HCT116 (cell line): ENCODE results near the gene CCDC28B. TPM values are rescaled to one million over a fixed set of nuclear protein-coding genes. Genes with fewer than 3 reads are reported as not detected.

Source experiments
- ATAC-seq: fragments of 200-7000 bp; cut with Tn5 transposase; 2 replicates; pipeline ENCODE4 v1.9.1; 2020; ENCODE audit warnings: mild to moderate bottlenecking, moderate library complexity
- BruUV-seq: library from RNA; stranded (reverse); fragments of 400-500 nt; replicated peaks from 2 replicates; lab custom pipeline; 2021; lab: Mats Ljungman, UMichigan
- CTCF ChIA-PET: fragments of 300-600 bp; sonication (Branson Sonifier 250); formaldehyde crosslinking; loops from one replicate; lab custom pipeline; 2021; ENCODE audit warnings: antibody characterized with exemption; lab: Charles Lee
- POLR2A ChIA-PET: fragments of 300-600, 350-600 bp; sonication (Branson Sonifier 250); formaldehyde crosslinking; loops from one replicate; lab custom pipeline; 2021; ENCODE audit warnings: antibody characterized with exemption; lab: Charles Lee
- RAD21 ChIA-PET, 2 experiments: fragments of 300-600 bp; sonication (Branson Sonifier 250); formaldehyde crosslinking; loops; one replicate each; lab custom pipeline; 2023; ENCODE audit warnings: low total read pairs in 2 of 2; ENCODE audit not compliant: uncharacterized antibody in 2 of 2, unreplicated experiment in 2 of 2, low non-redundant PET in 1 of 2; lab: Charles Lee
- DNase-seq: peaks from one replicate; pipeline ENCODE4 v3.0.0-alpha.2; 2010; ENCODE audit warnings: low read depth, low spot score
- H2AFZ ChIP-seq: fragments of 200-600 bp; shearing (Covaris generic), sonication (generic); 2 replicates; pipeline ENCODE4 v1.6.1; 2017; ENCODE audit warnings: low read depth, mixed run types, mixed read lengths, antibody characterized with exemption, low read length; ENCODE audit not compliant: poor library complexity, severe bottlenecking
- H3K27ac ChIP-seq: 2 replicates; pipeline ENCODE4 v1.5.1; 2012; ENCODE audit warnings: low read depth, low read length
- H3K27me3 ChIP-seq: fragments of 200-600 bp; sonication (generic); 2 replicates; pipeline ENCODE4 v1.6.1; 2016; ENCODE audit warnings: mixed run types, low read length, mixed read lengths; ENCODE audit not compliant: insufficient read depth
- H3K36me3 ChIP-seq, 2 experiments: fragments of 200-500 bp in 1 of 2; fragments of 200-600 bp in 1 of 2; sonication (Bioruptor generic) in 1 of 2; sonication (generic) in 1 of 2; 2 replicates each; pipeline versions ENCODE4 v1.5.1 to v1.6.1; 2014 to 2016; ENCODE audit warnings: low read length in 2 of 2, inconsistent platforms in 1 of 2, mixed read lengths in 1 of 2, mixed run types in 1 of 2; ENCODE audit not compliant: insufficient read depth in 2 of 2, control insufficient read depth in 1 of 2
- H3K4me1 ChIP-seq, 2 experiments: fragments of 200-600 bp in 1 of 2; sonication (generic) in 1 of 2; 2 replicates each; pipeline versions ENCODE4 v1.5.1 to v1.6.1; 2012 to 2017; ENCODE audit warnings: low read length in 2 of 2, inconsistent platforms in 1 of 2, mild to moderate bottlenecking in 1 of 2, mixed read lengths in 1 of 2, mixed run types in 1 of 2, moderate library complexity in 1 of 2; ENCODE audit not compliant: insufficient read depth in 2 of 2, control insufficient read depth in 1 of 2
- H3K4me2 ChIP-seq: fragments of 200-600 bp; sonication (generic); 2 replicates; pipeline ENCODE4 v1.6.1; 2017; ENCODE audit warnings: mixed run types, low read length, mixed read lengths
- H3K4me3 ChIP-seq, 2 experiments: fragments of 200-600 bp in 1 of 2; sonication (generic) in 1 of 2; replicated peaks in 1 of 2; 2 replicates each; pipeline ENCODE4 v1.5.1; 2011 to 2016; ENCODE audit warnings: low read length in 2 of 2, control low read depth in 1 of 2, low read depth in 1 of 2, mild to moderate bottlenecking in 1 of 2, mixed read lengths in 1 of 2, mixed run types in 1 of 2
- H3K79me2 ChIP-seq: fragments of 200-600 bp; sonication (generic); 2 replicates; pipeline ENCODE4 v1.6.1; 2017; ENCODE audit warnings: mild to moderate bottlenecking, mixed run types, low read length, moderate library complexity, mixed read lengths; ENCODE audit not compliant: insufficient read depth
- H3K9ac ChIP-seq: fragments of 200-600 bp; sonication (generic); 2 replicates; pipeline ENCODE4 v1.6.1; 2016; ENCODE audit warnings: low read length, mixed read lengths
- H3K9me2 ChIP-seq: fragments of 200-600 bp; sonication (generic), shearing (Covaris generic); 2 replicates; pipeline ENCODE4 v1.6.1; 2017; ENCODE audit warnings: mixed run types, mild to moderate bottlenecking, moderate library complexity; ENCODE audit not compliant: insufficient read depth
- H3K9me3 ChIP-seq, 2 experiments: fragments of 200-500 bp in 1 of 2; fragments of 200-600 bp in 1 of 2; sonication (Bioruptor generic) in 1 of 2; sonication (generic) in 1 of 2; 2 replicates each; pipeline ENCODE4 v1.6.1; 2014 to 2017; ENCODE audit warnings: low read length in 2 of 2, mixed read lengths in 2 of 2, inconsistent platforms in 1 of 2, low read depth in 1 of 2, mild to moderate bottlenecking in 1 of 2, mixed run types in 1 of 2, moderate library complexity in 1 of 2; ENCODE audit not compliant: control insufficient read depth in 1 of 2, insufficient read depth in 1 of 2
- H4K20me1 ChIP-seq: fragments of 200-600 bp; sonication (generic), shearing (Covaris generic); 2 replicates; pipeline ENCODE4 v1.6.1; 2017; ENCODE audit warnings: mixed run types, mild to moderate bottlenecking, moderate library complexity; ENCODE audit not compliant: insufficient read depth
- CBX3 ChIP-seq: IDR thresholded peaks from 2 replicates; pipeline ENCODE4 v1.6.1; 2012; ENCODE audit warnings: low read depth
- EGR1 ChIP-seq: IDR thresholded peaks from 2 replicates; pipeline ENCODE4 v1.6.1; 2012; ENCODE audit warnings: low read depth
- POLR2A ChIP-seq: IDR thresholded peaks from 2 replicates; pipeline ENCODE4 v1.7.0; 2011; ENCODE audit warnings: borderline replicate concordance; ENCODE audit not compliant: insufficient read depth, insufficient read length; ENCODE audit errors: extremely low read depth
- REST ChIP-seq: IDR thresholded peaks from 2 replicates; pipeline ENCODE4 v1.6.1; 2012; ENCODE audit warnings: low read depth
- SP1 ChIP-seq: IDR thresholded peaks from 2 replicates; pipeline ENCODE4 v1.6.1; 2012; ENCODE audit warnings: low read depth
- intact Hi-C: fragments of 100-400 bp; cut with micrococcal nuclease; formaldehyde crosslinking; loops from 2 replicates; pipeline ENCODE4 v1.10.0; 2022
- total RNA-seq: library from RNA; stranded (reverse); gene quantifications from one replicate; pipeline ENCODE4 v1.2.1, GENCODE V29; 2021; ENCODE audit not compliant: unreplicated experiment

Gene CCDC28B
- total RNA-seq, 1 experiment from 2014 or later: 5.9 TPM

- H3K27ac ChIP-seq: no peak overlapping the region
- no peaks in the 10 kb centered on the region for H3K27me3 ChIP-seq
- H4K20me1 ChIP-seq: no peaks in the 10 kb centered on the region
- H3K9me2 ChIP-seq: no peaks in the 10 kb centered on the region
- intact Hi-C loops: loop anchor here (5.0 kb wide), 1 partner anchor 73 kb away; the partner anchor contains the start of gene HDAC1
- no peak overlapping the region for H3K4me3 ChIP-seq
- no peak overlapping the region for H2AFZ ChIP-seq
- H3K9ac ChIP-seq: no peak overlapping the region
- TF ChIP-seq SP1 (no peak), EGR1 (no peak), CBX3 (no peak), POLR2A (no peak), REST (no peak)
- DNase-seq (no peak), ATAC-seq (no peak)
- peaks cover 4 to 12% of the 10 kb centered on the region in 2 experiments; a peak in 3 of 4 replicates for H3K36me3 ChIP-seq
- ChIA-PET RAD21 (no interaction called here), POLR2A (no interaction called here), CTCF (no interaction called here)
- no peaks in the 10 kb centered on the region for H3K9me3 ChIP-seq
- H3K79me2 ChIP-seq: peaks cover 25% of the 10 kb centered on the region
- H3K4me2 ChIP-seq: no peak overlapping the region
- no TSS peak for BruUV-seq
- H3K4me1 ChIP-seq: peaks cover 15 to 36% of the 10 kb centered on the region in 2 experiments
Measured at GRCh38 chr1:32219022-32219421, 18.6 kb downstream of the CCDC28B start.
